HPDE6-E6E7 (cell line): Measurements from ENCODE around the gene PSMA8.
"Not testable (repeated sequence)": the region's sequence is repeated elsewhere in the genome, so short reads cannot be mapped to it uniquely, and the experiment has no call there.

Experiments
- DNase-seq: peaks from one replicate; pipeline ENCODE4 v3.0.0; 2011; ENCODE audit warnings: missing footprints; ENCODE audit errors: extremely low spot score

PSMA8 gene

DNA sequence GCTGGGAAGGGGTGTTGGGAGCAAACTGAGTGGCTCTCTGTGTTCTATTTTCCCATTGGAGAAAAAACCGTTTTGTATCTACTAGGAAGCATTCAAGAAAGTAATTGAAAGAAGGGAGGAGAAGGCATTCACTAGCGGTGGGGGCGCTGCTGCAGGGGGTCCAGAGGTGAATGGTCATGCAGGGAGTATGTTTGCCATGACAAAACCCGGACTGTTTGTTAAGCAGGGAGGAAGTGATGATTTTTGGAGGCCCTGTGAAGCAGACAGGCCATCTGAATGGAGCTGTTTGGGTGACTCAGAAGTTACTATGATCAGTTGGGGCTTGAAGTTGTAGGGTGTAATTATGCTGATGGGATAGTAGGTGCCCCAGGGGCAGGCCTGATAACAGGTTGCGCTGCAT lies 99.5 kb downstream of the PSMA8 start:
- DNase-seq: no peak

GRCh38 chr18:26237363-26237762 lies 103.7 kb downstream of the PSMA8 start:
- DNase-seq: not testable (repeated sequence)

DNA sequence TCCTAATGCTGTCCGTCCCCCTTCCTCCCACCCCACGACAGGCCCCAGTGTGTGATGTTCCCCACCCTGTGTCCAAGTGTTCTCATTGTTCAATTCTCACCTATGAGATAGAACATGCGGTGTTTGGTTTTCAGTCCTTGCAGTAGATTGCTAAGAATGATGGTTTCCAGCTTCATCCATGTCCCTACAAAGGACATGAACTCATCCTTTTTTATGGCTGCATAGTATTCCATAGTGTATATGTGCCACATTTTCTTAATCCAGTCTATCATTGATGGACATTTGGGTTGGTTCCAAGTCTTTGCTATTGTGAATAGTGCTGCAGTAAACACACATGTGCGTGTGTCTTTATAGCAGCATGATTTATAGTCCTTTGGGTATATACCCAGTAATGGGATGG lies 105.0 kb downstream of the PSMA8 start:
- DNase-seq: not testable (repeated sequence)

- DNase-seq: not testable (repeated sequence)
Observed at GRCh38 chr18:26242392-26242791, 108.7 kb downstream of the PSMA8 start.
